HG03442 (cell line): ENCODE measurements around the gene DIP2C.
"Not testable (repeated sequence)": the region's sequence is repeated elsewhere in the genome, so short reads cannot be mapped to it uniquely, and the experiment has no call there.

Experiments
- ATAC-seq: cut with Tn5 transposase; IDR thresholded peaks from one replicate; pipeline ENCODE4 v1.9.1; 2021; ENCODE audit warnings: mild to moderate bottlenecking, moderate library complexity; ENCODE audit not compliant: unreplicated experiment

The DIP2C gene

GRCh38 chr10:543862-544822 is 145.3 kb downstream of the DIP2C start:
- ATAC-seq, result no peak

- no peak for ATAC-seq
Measured at GRCh38 chr10:543131-543530, 146.3 kb downstream of the DIP2C start.

- ATAC-seq, result no peak
Measured at GRCh38 chr10:541750-542371, 147.6 kb downstream of the DIP2C start.

- ATAC-seq, result no peak
Measured at GRCh38 chr10:541041-541440, 148.4 kb downstream of the DIP2C start.

GRCh38 chr10:538895-539294 is 150.6 kb downstream of the DIP2C start:
- no peak for ATAC-seq

- ATAC-seq, result no peak
Measured at GRCh38 chr10:536935-537334, 152.5 kb downstream of the DIP2C start.

- no peak for ATAC-seq
Measured at GRCh38 chr10:536371-536925, 153.0 kb downstream of the DIP2C start.

- no peak for ATAC-seq
Measured at GRCh38 chr10:535952-536351, 153.5 kb downstream of the DIP2C start.

- no peak for ATAC-seq
Measured at GRCh38 chr10:535051-535450, 154.4 kb downstream of the DIP2C start.

GRCh38 chr10:534047-534566 is 155.4 kb downstream of the DIP2C start:
- ATAC-seq, result no peak

GRCh38 chr10:533611-534010 is 155.9 kb downstream of the DIP2C start:
- ATAC-seq, result no peak

GRCh38 chr10:533186-533585 is 156.3 kb downstream of the DIP2C start:
- ATAC-seq, result no peak

GRCh38 chr10:532331-532730 is 157.1 kb downstream of the DIP2C start:
- ATAC-seq, result not testable (repeated sequence)

- no peak for ATAC-seq
Measured at GRCh38 chr10:531541-531940, 157.9 kb downstream of the DIP2C start.

- no peak for ATAC-seq
Measured at GRCh38 chr10:530717-531116, 158.8 kb downstream of the DIP2C start.

GRCh38 chr10:529468-530230 is 159.8 kb downstream of the DIP2C start:
- no peak for ATAC-seq

- ATAC-seq, result no peak
Measured at GRCh38 chr10:528173-529165, 161.0 kb downstream of the DIP2C start.

- ATAC-seq, result no peak
Measured at GRCh38 chr10:527416-527815, 162.1 kb downstream of the DIP2C start.

- no peak for ATAC-seq
Measured at GRCh38 chr10:526651-527312, 162.7 kb downstream of the DIP2C start.
